K562 (cell line): ENCODE results near the gene MIEN1.

ENCODE experiments used
- CEBPB ChIP-seq: fragments of 450-650 bp; IDR thresholded peaks from 2 replicates; pipeline ENCODE4 v1.6.1; 2016; ENCODE audit warnings: missing genetic modification characterization, missing compliant biosample characterization
- CHD2 ChIP-seq: IDR thresholded peaks from 2 replicates; pipeline ENCODE4 v1.6.1; 2011; ENCODE audit warnings: low read depth, low read length
- EZH2 ChIP-seq: IDR thresholded peaks from 2 replicates; pipeline ENCODE4 v1.6.1; 2012; ENCODE audit warnings: low read depth, mild to moderate bottlenecking, inconsistent platforms, low read length, borderline replicate concordance
- KAT7 ChIP-seq: sonication (generic); formaldehyde crosslinking; IDR thresholded peaks from 2 replicates; pipeline ENCODE4 v1.8.0; 2022; ENCODE audit warnings: missing genetic modification reagents, mild to moderate bottlenecking, borderline replicate concordance
- KDM1A ChIP-seq, 2 experiments: fragments of 450-650 bp; IDR thresholded peaks; 2 replicates each; pipeline ENCODE4 v1.6.1; 2016; ENCODE audit warnings: mild to moderate bottlenecking in 2 of 2
- NR2F6 ChIP-seq: fragments of 450-650 bp; formaldehyde crosslinking; IDR thresholded peaks from 2 replicates; pipeline ENCODE4 v1.4.0; 2020; ENCODE audit warnings: mild to moderate bottlenecking
- PCBP1 ChIP-seq: fragments of 200-400 bp; formaldehyde crosslinking; IDR thresholded peaks from 2 replicates; pipeline ENCODE4 v1.6.1; 2018; ENCODE audit warnings: mild to moderate bottlenecking, low read depth, low read length; ENCODE audit not compliant: poor library complexity, severe bottlenecking
- U2AF1 ChIP-seq: fragments of 200-400 bp; formaldehyde crosslinking; optimal IDR thresholded peaks from 2 replicates; pipeline ENCODE3; 2017; ENCODE audit warnings: mild to moderate bottlenecking, low read depth, low read length, moderate library complexity
- ZNF589 ChIP-seq: fragments of 200-800 bp; sonication (Bioruptor generic); IDR thresholded peaks from 2 replicates; pipeline ENCODE4 v1.6.1; 2016; ENCODE audit warnings: low read depth, missing genetic modification characterization, missing compliant biosample characterization
- ZZZ3 ChIP-seq: fragments of 450-650 bp; IDR thresholded peaks from 2 replicates; pipeline ENCODE4 v1.6.1; 2016; ENCODE audit warnings: antibody characterized with exemption, mild to moderate bottlenecking, moderate library complexity
- TF ChIP-seq, protein P1 (sequence below): fragments of 250-450 bp; sonication (Bioruptor Pico); IDR thresholded peaks from 2 replicates; pipeline ENCODE4 v1.5.0; 2020; ENCODE audit warnings: mild to moderate bottlenecking, borderline replicate concordance
- TF ChIP-seq, protein P2 (sequence below): fragments of 250-450 bp; sonication (Bioruptor Pico); IDR thresholded peaks from 2 replicates; pipeline ENCODE4 v1.9.0; 2021; ENCODE audit warnings: mild to moderate bottlenecking, inconsistent platforms
- TF ChIP-seq, protein P3 (sequence below), 2 experiments: fragments of 450-650 bp in 1 of 2; IDR thresholded peaks; 2 replicates each; pipeline ENCODE4 v1.6.1; 2011 to 2017; ENCODE audit warnings: low read depth in 2 of 2, antibody characterized with exemption in 1 of 2, borderline replicate concordance in 1 of 2, low read length in 1 of 2, mild to moderate bottlenecking in 1 of 2, mixed read lengths in 1 of 2; ENCODE audit not compliant: control insufficient read depth in 1 of 2

DNA sequence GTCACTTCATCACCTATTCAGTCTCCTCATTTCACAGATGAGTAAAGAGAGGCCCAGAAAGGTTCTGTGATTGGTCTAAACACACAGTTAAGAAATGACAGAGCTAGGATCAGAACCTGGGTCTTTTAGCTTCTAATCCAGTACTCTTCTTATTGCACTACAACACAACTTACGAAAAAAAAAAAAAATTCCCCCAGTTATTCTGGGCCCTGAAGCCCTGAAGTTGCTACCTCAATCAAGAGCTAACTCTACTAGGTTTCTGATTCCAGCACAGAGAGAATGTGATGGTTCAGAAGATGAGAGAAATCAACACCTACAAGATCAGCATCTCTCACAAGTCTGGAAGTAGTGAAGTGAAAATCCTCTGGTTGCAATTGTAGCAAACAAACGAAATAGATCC is 44.7 kb upstream of the MIEN1 start:
- TF ChIP-seq, protein P1, sequence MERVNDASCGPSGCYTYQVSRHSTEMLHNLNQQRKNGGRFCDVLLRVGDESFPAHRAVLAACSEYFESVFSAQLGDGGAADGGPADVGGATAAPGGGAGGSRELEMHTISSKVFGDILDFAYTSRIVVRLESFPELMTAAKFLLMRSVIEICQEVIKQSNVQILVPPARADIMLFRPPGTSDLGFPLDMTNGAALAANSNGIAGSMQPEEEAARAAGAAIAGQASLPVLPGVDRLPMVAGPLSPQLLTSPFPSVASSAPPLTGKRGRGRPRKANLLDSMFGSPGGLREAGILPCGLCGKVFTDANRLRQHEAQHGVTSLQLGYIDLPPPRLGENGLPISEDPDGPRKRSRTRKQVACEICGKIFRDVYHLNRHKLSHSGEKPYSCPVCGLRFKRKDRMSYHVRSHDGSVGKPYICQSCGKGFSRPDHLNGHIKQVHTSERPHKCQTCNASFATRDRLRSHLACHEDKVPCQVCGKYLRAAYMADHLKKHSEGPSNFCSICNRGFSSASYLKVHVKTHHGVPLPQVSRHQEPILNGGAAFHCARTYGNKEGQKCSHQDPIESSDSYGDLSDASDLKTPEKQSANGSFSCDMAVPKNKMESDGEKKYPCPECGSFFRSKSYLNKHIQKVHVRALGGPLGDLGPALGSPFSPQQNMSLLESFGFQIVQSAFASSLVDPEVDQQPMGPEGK (CRISPR knock-in tag) = no peak
- TF ChIP-seq, protein P2, sequence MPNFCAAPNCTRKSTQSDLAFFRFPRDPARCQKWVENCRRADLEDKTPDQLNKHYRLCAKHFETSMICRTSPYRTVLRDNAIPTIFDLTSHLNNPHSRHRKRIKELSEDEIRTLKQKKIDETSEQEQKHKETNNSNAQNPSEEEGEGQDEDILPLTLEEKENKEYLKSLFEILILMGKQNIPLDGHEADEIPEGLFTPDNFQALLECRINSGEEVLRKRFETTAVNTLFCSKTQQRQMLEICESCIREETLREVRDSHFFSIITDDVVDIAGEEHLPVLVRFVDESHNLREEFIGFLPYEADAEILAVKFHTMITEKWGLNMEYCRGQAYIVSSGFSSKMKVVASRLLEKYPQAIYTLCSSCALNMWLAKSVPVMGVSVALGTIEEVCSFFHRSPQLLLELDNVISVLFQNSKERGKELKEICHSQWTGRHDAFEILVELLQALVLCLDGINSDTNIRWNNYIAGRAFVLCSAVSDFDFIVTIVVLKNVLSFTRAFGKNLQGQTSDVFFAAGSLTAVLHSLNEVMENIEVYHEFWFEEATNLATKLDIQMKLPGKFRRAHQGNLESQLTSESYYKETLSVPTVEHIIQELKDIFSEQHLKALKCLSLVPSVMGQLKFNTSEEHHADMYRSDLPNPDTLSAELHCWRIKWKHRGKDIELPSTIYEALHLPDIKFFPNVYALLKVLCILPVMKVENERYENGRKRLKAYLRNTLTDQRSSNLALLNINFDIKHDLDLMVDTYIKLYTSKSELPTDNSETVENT = no peak
- TF ChIP-seq KDM1A (IDR thresholded peaks at IDR 0.05) (no peak), ZNF589 (CRISPR knock-in tag) (no peak), PCBP1 (no peak), U2AF1 (no peak), EZH2 (no peak), CEBPB (tag) (no peak), ZZZ3 (no peak), NR2F6 (no peak), KAT7 (CRISPR knock-in tag) (no peak), CHD2 (no peak)
- TF ChIP-seq, protein P3, sequence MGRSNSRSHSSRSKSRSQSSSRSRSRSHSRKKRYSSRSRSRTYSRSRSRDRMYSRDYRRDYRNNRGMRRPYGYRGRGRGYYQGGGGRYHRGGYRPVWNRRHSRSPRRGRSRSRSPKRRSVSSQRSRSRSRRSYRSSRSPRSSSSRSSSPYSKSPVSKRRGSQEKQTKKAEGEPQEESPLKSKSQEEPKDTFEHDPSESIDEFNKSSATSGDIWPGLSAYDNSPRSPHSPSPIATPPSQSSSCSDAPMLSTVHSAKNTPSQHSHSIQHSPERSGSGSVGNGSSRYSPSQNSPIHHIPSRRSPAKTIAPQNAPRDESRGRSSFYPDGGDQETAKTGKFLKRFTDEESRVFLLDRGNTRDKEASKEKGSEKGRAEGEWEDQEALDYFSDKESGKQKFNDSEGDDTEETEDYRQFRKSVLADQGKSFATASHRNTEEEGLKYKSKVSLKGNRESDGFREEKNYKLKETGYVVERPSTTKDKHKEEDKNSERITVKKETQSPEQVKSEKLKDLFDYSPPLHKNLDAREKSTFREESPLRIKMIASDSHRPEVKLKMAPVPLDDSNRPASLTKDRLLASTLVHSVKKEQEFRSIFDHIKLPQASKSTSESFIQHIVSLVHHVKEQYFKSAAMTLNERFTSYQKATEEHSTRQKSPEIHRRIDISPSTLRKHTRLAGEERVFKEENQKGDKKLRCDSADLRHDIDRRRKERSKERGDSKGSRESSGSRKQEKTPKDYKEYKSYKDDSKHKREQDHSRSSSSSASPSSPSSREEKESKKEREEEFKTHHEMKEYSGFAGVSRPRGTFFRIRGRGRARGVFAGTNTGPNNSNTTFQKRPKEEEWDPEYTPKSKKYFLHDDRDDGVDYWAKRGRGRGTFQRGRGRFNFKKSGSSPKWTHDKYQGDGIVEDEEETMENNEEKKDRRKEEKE (IDR thresholded peaks at IDR 0.05; ENCODE audit: borderline replicate concordance in 1 of 2, control insufficient read depth in 1 of 2, low read depth in 2 of 2, low read length in 1 of 2) = no peak
